NCI-H2029 treated with DMSO at 0.1 percent for 48 hours (cell line): ENCODE data around the gene BTBD18.
"Not testable (repeated sequence)": the region's sequence is repeated elsewhere in the genome, so short reads cannot be mapped to it uniquely, and the experiment has no call there.

Experiments used
- DNase-seq: peaks from one replicate; lab custom pipeline; 2025; lab: John Stamatoyannopoulos, UW

Gene BTBD18

DNA sequence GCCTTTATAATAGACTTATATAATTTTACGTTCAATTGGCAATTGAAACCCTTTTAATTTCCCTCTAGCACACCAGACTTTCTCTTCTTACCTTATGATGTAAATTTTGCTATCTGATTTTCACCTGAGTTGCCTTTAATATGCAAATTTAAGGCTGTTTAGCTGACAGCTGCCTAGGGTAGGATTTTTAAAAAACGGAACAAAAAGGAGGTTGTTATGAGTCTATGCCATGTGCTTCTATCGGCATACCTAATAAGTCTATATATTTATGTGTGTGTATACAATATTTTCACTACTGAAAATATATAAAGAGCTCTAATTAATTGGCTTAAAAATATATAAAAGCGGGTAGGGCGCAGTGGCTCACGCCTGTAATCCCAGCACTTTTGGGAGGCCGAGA, 22.1 kb downstream of the BTBD18 start:
- DNase-seq = no peak

DNA sequence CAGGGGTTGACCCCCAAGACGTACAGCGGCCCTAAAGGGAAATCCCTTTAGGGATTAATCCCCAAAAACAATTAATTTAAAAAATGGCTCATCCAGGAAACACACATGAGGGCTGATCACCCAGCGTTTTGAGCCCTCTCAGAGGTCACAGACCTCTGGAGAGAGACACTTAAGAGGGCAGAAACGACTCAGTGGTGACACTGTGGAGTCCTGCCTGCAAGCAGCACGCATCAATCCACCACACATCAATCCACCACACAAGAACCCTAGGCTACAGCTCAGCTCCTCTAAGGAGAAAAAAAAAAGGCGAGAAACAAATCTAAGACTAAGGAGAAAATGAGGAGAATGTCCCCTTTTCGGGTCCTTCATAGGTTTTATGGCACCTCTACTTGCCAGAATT, 22.8 kb downstream of the BTBD18 start:
- DNase-seq = no peak

DNA sequence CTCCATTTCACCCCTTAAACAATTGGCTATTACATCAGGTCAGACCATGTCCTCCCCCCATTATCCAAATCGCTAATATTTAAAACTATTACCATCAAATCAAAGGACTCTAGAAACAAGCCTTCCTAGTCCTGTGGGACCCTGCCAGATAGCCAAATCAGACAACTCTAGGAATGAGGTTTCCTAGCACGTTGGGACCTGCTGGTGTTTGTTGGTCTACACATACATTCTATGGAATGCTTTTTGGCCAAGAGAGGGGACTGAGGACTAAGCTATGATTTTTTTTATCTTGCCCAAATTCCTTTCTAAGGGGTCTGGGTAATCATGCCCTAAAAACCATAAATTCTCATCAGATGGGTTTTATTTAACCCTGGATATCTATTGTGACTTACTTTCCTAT, 24.4 kb downstream of the BTBD18 start:
- DNase-seq = no peak

DNA sequence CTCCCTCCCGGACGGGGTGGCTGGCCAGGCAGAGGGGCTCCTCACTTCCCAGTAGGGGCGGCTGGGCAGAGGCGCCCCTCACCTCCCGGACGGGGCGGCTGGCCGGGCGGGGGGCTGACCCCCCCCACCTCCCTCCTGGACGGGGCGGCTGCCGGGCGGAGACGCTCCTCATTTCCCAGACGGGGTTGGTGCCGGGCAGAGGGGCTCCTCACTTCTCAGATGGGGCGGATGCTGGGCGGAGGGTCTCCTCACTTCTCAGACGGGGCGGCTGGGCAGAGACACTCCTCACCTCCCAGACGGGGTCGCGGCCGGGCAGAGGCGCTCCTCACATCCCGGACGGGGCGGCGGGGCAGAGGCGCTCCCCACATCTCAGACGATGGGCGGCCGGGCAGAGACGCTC, 34.9 kb downstream of the BTBD18 start:
- not testable (repeated sequence) for DNase-seq

DNA sequence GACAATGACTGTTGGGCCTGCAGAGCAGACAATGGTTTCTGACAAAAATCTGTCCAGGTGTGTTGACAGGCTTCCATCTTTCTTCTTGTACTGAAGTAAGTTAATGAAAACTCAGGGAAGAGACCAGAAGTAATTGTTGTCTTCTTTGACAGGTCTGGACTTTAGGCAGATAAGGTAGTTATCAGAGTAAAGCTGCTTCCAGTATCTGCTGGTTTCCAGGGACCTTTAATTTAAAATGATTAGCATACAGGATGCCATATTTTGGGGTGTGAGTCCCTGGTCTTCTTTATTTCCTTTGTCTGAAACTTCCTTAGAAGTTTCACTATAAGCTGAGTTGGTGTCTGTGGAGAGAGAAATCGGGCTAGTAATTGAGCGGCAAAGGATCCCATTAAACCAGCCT, 37.8 kb downstream of the BTBD18 start:
- no peak for DNase-seq

DNA sequence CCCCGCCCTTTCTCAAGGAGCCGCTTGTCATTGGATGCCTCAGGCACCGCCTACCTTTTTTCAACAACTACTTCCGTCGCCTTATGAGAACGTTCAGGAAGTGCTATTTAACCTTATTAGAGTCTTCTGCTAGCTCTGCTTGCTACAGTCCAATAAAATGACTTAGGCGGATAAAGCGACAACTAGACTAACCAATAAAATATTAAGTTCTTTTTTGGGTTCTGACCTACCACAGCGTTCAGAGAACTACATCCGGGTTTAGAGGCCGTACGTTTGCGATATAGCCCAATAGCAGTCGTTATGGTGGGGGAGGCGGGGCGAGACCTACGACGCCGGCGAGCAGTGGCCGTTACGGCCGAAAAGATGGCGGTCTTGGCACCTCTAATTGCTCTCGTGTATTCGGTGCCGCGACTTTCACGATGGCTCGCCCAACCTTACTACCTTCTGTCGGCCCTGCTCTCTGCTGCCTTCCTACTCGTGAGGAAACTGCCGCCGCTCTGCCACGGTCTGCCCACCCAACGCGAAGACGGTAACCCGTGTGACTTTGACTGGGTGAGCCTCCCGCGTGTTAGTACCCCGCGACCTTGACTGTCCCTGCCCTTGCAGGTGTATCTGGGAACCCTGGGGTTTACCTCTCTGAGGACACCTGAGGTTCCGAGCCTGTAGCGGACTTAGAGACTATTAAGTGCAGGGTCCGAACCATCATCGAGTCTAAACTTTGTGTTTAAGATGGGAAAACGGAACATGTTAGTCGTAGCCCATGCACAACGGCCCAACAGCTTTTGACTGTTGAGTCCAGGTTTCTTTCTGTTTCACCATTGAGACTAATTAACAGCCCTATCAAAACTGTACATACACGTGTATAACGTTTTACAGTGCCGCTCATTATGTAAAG, 39.1 kb downstream of the BTBD18 start, which contains the start of gene TMX2:
TMX2 (plus strand) TSS at position 338 of the 895 bp plus-strand sequence; CDS start at position 364, 26 bp downstream.
- DNase-seq = peak; percentile 99

DNA sequence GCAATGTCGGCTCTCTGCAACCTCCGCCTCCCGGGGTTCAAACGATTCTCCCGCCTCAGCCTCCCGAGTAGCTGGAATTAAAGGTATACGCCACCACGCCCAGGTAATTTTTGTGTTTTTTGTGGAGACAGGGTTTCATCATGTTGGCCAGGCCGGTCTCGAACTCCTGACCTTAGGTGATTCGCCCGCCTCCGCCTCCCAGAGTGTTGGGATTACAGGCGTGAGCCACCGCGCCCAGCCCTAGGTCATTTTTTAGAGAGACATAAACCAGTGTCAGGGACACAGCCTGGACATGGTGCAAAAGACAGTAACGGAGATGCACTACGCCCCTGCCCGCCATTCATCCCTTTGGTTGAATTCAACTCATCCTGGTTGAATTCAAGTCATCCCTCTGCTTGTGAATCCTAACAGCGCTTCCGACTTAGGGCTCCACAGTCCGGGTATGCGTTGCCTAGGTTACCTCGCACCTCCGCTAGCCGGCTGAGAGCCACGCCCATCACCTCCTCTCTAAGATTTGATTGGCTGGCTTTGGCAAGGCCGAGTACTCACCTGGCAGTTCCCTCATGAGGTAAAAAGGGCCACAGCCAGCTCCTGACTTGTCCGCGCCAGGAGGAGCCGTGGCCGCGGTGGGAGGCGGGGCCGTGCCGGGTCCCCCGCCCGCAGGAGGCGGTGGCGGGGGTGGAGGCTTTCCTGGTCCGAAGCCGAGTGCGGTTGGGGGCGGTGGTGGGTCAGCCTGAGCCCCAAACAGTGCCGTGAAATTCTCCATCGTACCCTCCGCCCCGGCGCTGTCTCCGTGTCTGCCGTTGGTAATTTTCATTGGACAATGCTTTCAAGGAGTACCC, 40.0 kb downstream of the BTBD18 start, which contains the start of gene MED19:
MED19 (minus strand) TSS at position 802 of the 842 bp plus-strand sequence; CDS start at position 766, 36 bp downstream.
- peak; percentile 95 for DNase-seq

DNA sequence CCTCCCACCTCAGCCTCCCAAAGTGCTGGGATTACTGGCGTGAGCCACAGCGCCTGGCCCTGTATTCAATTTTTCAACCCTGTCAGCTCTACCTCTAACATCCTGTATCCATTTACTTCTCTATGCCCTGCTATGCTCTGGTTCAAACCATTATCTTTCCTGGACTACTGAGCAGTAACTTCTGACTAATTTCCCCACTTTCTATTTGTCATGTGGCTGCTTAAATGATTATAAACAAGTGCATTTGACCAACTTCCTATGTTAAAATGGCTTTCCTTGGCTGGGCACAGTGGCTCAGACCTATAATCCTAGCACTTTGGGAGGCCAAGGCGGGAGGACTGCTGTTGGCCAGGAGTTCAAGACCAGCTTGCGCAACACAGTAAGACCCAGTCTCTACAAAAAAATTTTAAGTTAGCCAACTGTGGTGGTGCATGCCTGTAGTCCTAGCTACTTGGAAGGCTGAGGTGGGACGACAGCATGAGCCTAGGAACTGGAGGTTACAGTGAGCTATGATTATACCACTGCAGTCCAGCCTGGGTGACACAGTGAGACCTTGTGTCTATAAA, 41.7 kb downstream of the BTBD18 start:
- no peak for DNase-seq

DNA sequence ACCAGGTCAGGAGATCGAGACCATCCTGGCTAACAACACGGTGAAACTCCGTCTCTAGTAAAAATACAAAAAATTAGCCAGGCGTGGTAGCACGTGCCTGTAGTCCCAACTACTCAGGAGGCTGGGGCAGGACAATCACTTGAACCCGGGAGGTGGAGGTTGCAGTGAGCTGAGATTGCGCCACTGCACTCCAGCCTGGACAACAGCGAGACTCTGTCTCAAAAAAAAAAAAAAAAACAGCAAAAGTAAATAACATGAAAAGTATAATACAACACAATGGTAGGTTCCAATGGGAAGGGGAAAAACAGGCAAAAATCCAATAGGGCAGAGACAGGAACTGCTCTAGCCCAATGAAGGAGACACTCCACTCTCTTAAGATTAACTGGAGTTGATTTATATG, 46.2 kb downstream of the BTBD18 start:
- DNase-seq = not testable (repeated sequence)

DNA sequence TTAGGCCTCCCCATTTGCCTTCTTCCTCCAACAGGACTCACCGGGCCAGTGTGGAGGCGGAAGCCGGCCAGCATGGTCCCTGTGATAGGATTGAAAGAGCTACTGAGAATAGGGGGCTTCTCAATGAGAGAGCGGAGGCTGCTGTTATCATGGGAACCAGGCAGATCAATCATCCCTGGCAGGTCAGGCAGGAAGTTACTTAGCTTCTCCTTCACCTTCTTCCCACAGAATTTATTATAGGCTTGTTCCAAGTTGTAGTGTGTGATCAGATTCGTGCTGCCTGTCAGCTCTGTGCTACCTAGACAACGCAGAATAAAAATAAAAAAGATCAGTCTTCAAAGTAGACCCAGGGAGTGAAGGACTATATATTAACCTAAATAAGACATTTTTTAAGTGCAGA, 46.7 kb downstream of the BTBD18 start:
- no peak for DNase-seq

DNA sequence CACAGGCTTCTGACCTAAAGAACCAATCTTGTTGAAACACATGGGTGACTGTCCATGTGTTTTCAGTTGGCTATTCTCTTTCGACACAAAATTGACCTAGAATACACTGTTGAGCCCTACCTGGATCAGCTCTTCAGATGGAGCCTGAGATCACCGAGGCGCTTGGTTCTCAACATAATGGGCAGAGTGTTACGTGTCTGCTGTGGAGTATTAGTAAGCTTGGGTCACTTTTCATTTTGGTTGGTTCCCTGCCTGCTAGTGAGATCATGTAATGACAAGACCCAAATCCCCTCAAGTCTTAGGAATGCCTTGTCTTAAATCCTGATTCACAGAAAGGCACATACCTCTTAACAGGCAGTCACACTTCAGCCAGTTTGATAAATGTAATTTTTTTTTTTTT, 48.3 kb downstream of the BTBD18 start:
- DNase-seq = no peak

DNA sequence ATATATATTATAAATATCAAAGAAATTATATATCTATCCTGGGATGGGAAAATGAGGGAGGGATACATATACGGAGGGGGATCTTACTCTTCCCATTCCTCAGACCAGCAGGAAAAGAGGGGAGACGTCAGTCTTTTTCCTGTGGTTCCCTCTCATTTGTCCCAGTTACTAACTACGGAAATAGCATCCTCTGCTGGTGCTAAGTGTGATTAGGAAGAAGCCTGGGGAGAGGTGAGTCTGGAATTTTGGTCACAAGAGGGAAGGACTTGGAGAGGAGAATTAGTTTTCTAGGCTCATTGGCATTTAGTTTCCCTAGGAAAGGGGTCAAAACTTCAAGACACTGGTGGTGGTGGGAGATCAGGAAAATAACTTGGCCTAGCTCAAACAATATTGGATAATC, 51.2 kb downstream of the BTBD18 start:
- no peak for DNase-seq

DNA sequence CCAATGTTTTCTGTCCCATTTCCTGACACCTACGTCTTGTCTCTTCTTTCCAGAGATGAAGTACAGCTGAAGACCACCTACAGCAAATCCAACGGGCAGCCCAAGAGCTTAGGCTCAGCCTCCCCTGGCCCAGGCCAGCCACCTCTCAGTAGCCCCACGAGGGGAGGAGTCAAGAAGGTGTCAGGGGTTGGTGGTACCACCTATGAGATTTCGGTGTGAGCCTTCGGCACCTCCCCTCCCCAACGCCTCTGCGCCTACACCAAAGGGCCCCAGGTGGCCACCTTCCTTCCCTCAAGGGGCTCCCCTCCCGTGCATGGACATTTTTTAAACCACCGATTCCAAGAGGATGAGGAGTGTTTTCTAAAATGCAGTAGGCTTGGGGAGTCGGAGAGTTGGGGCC, 51.8 kb downstream of the BTBD18 start:
- no peak for DNase-seq

DNA sequence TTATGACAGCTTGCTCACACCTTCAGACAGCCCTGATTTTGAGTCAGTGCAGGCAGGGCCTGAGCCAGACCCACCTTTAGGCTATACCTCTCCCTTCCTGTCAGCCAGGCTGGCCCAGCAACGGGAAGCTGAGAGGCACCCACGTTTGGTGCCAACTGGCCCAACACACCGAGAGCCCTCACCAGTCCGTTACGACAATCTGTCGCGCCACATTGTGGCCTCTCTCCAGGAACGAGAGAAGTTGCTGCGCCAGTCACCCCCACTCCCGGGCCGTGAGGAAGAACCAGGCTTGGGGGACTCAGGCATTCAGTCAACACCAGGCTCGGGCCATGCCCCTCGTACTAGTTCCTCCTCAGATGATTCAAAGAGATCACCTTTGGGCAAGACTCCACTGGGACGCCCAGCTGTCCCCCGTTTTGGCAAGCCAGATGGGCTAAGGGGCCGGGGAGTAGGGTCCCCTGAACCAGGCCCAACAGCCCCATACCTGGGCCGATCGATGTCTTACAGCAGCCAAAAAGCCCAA, 52.7 kb downstream of the BTBD18 start:
- DNase-seq = no peak
